Measurements from ENCODE around the gene HES7. TPM values are rescaled to one million over a fixed set of nuclear protein-coding genes. Genes with fewer than 3 reads are reported as not detected.

HES7 gene
- total and polyA plus RNA-seq, 7 donors: 0.16 TPM; not detected in 6

DNA sequence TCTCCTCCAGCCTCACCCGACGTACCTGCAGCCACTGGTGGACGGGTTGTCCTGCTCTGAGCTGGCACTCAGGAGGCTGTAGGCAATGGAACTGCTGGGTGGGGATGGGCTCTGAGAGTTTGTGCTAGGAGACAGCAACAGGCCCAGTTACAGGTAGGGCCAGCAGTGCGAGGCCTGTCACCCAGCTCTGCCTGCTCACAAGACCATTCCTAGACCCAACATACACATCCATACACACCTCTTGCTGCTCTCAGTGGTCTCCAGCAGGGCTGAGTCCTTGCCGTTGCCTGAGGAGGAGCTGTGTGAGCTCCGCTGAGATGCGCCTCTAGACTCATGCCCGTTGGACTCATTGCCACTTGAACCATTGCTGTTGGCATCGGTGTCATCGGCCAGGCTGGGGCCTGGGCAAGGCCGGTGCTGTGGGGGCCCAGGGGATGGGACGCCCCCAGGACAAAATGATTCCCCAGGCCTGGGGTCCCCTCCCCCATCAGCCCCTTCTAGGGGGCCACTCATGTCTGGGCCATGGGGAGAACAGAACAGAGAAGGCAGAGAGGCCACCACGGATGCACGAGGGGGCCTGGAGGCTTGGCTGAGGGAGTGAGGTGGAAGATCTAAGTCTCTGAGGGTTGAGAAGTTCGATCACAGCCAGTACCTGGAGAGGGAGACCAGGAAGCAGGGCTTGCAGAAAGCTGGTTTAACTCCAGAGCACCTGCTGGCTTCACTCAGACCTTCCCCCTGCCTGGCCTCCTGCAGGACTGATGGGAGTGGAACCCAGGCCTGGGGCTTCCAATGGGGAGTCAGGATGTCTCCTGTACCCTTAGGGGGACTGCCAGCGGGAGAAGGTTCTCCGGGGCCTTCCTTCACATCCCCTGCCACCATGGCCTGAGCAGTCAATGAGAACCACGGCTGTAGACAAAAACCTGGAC lies 26.6 kb upstream of the HES7 start:
- H3K27me3 ChIP-seq: no peaks in the 10 kb centered on the region
- intact Hi-C loops (cut with DNase I): loop anchor here (1.0 kb wide), 1 partner anchor 9 kb away; no protein-coding TSS in a partner anchor
- H3K4me3 ChIP-seq: peak overlapping the region; percentile 79 to 97 (median 92)
- peak; percentile 75 for DNase-seq
- H3K9me3 ChIP-seq: no peaks in the 10 kb centered on the region
- 82 to 85% methylated on average over 18 of the region's 18 CpGs for WGBS, 2 donors
- H3K36me3 ChIP-seq: peaks cover 54 to 62% (median 59%) of the 10 kb centered on the region in 4 donors
- H3K4me1 ChIP-seq: peaks cover 0 to 66% (median 56%) of the 10 kb centered on the region in 4 donors
- peak overlapping the region; percentile 99 to 100 (median 100) for H3K27ac ChIP-seq
- TF ChIP-seq POLR2AphosphoS5 (IDR thresholded peaks at IDR 0.05): peak in 2 of 4 donors; percentile 55 to 67
- peak in 1 of 2 donors; percentile 23 for TF ChIP-seq POLR2A (IDR thresholded peaks at IDR 0.05)
- no peak for TF ChIP-seq EP300 (IDR thresholded peaks at IDR 0.05)
- TF ChIP-seq CTCF (IDR thresholded peaks at IDR 0.05): no peak

DNA sequence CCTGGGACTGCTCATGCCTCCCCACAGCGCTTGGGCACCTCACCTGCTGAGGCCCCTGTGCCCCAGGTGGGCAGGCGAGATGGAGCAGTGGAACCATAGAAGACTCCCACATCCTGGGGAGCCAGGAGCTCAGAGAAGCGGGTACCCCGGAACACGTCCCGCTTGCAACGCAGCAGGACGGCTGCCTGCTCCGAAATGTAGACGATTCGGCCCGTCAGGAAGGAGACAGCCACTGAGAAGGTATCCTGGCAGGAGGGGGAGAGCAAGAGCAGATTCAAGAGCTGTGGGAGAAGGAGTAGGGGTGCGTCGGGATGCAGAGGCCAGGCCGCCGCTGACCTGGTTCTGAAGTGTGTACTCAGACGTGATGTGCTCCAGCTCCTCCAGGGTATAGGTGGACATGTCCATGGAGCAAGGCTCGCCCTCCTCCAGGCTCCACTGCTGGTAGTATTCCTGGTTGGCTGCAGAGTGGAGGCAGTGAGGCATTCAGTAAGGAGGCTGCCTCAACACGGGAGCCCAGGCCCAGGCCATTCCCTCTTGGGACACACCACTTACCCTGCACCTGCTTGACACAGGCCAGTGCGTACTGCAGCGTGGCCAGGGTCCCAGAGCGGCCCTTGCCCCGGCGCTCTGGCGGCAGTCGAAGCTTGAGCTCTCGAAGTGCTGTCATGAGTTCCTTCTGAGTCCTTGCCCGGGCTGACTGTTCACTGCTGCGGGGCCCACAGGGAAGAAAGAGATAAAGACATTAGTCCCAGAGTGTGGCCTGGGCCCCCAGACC lies 25.7 kb upstream of the HES7 start:
- H3K4me3 ChIP-seq: peak overlapping the region in 1 of 4 donors; percentile 97

GRCh38 chr17:8148560-8148959 lies 24.7 kb upstream of the HES7 start:
- intact Hi-C loops (cut with DNase I): no loop called here

More for the DNA sequence above, 25.7 kb upstream of the HES7 start:
- intact Hi-C loops (cut with DNase I): loop anchor here (1.0 kb wide), 1 partner anchor 8 kb away; no protein-coding TSS in a partner anchor
- Histone ChIP-seq H3K4me1 (peaks cover 0 to 66% (median 56%) of the 10 kb centered on the region in 4 donors), H3K9me3 (no peaks in the 10 kb centered on the region), H3K36me3 (peaks cover 61 to 70% (median 67%) of the 10 kb centered on the region in 4 donors), H3K27me3 (no peaks in the 10 kb centered on the region), H3K27ac (peak overlapping the region; percentile 99 to 100 (median 100))
- 96% methylated on average over 29 of the region's 29 CpGs for WGBS, 2 donors
- peak; percentile 77 for DNase-seq
- peak; percentile 3 to 47 (median 26) for TF ChIP-seq POLR2AphosphoS5 (IDR thresholded peaks at IDR 0.05)
- no peak for TF ChIP-seq POLR2A (IDR thresholded peaks at IDR 0.05)
- TF ChIP-seq CTCF (IDR thresholded peaks at IDR 0.05): no peak
- no peak for TF ChIP-seq EP300 (IDR thresholded peaks at IDR 0.05)

GRCh38 chr17:8147805-8148404 lies 24.0 kb upstream of the HES7 start:
- Histone ChIP-seq H3K4me3 (no peak overlapping the region), H3K4me1 (peaks cover 0 to 59% (median 45%) of the 10 kb centered on the region in 4 donors), H3K9me3 (no peaks in the 10 kb centered on the region), H3K27me3 (no peaks in the 10 kb centered on the region), H3K36me3 (peaks cover 77 to 80% (median 79%) of the 10 kb centered on the region in 4 donors), H3K27ac (peak overlapping the region; percentile 99 to 100 (median 100))
- DNase-seq: peak; percentile 63
- intact Hi-C loops (cut with DNase I): no loop called here
- TF ChIP-seq POLR2A (IDR thresholded peaks at IDR 0.05): no peak
- TF ChIP-seq EP300 (IDR thresholded peaks at IDR 0.05): no peak
- peak in 2 of 4 donors; percentile 20 to 50 for TF ChIP-seq POLR2AphosphoS5 (IDR thresholded peaks at IDR 0.05)
- TF ChIP-seq CTCF (IDR thresholded peaks at IDR 0.05): no peak
- 95 to 96% methylated on average over 13 of the region's 13 CpGs for WGBS, 2 donors

More at GRCh38 chr17:8148560-8148959, 24.7 kb upstream of the HES7 start:
- Histone ChIP-seq H3K27ac (peak overlapping the region; percentile 99 to 100 (median 100)), H3K36me3 (peaks cover 72 to 80% (median 78%) of the 10 kb centered on the region in 4 donors), H3K4me1 (peaks cover 0 to 62% (median 51%) of the 10 kb centered on the region in 4 donors), H3K27me3 (no peaks in the 10 kb centered on the region), H3K9me3 (no peaks in the 10 kb centered on the region), H3K4me3 (no peak overlapping the region)
- TF ChIP-seq EP300 (IDR thresholded peaks at IDR 0.05) (no peak), POLR2AphosphoS5 (IDR thresholded peaks at IDR 0.05) (peak in 3 of 4 donors; percentile 2 to 5 (median 5))
- peak; percentile 69 for DNase-seq
- WGBS, 2 donors: 93 to 94% methylated on average over 13 of the region's 13 CpGs

Data from sigmoid colon (tissue), 7 donors.